ENCODE measurements around the gene POMT1.

POMT1 gene

DNA sequence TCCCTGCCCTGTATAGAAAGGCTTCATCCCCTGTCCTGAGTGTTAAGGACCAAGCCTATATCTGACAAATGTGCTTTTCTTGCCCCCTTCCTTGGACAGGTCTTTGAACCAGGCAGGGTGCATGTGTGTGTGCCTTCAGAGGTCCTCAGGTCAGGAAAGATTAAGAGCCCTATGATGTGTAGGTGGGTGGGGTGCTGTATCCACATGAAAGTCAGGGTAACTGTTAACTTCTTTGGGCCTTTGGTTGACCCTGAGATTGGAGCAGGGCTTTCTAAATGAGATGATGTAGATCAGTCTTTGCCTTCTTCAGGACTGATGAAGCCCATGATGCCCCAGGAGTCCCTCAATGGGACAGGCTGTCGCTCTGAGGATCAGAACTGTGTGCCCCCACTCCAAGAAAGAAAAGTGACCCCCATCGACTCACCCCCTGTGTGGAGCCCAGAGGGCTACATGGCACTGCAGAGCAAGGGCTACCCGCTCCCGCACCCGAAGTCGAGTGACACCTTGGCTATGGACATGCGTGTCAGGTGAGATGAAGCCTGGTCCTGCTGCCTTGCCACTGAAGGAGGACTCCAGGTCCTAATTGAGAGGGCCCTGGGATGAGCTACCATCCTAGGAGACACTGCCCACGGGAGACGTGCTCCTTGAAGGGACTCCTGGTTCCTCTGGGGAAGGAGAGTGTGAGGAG lies 29.4 kb upstream of the POMT1 start:
- H3K4me3 ChIP-seq (ENCODE audit: low read length), result no peak overlapping the region
- no peak for TF ChIP-seq ZNF274 (IDR thresholded peaks at IDR 0.05; ENCODE audit: low read depth, low read length)

DNA sequence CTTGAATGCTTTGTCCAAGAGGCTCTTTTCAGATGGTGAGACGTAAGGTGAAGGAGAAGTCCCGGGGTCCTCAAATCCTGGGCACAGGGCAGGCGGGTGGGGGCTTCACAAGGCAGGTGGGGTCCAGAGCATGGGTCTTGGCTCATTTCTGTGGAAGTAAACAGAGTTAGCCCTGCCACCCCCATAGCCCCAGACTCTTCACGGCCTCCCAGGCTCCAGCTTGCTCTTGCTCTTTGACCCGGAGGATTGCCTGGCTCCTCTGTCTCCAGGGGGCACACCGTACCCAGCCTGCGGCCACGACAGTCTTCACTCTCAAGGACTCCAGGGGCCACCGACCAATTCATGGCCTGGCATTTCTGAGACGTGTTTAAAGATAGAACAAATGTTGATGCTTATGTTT lies 28.8 kb upstream of the POMT1 start:
- no peak for TF ChIP-seq ZNF274 (IDR thresholded peaks at IDR 0.05; ENCODE audit: low read depth, low read length)
- H3K4me3 ChIP-seq (ENCODE audit: low read length), result no peak overlapping the region

DNA sequence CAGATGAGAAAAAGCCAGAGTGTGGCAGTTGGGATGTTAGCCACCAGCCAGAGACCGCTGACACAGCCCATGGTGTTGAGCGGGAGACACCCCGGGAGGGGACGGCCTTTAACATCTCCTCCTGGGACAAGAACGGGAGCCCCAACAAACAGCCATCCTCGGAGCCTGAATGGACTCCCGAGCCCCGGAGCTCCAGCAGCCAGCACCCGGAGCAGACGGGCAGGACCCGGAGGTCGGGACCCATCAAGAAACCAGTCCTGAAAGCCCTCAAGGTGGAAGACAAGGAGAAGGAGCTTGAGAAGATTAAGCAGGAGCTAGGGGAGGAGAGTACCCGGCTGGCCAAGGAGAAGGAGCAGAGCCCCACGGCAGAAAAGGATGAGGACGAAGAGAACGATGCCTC lies 28.0 kb upstream of the POMT1 start:
- no peak overlapping the region for H3K4me3 ChIP-seq (ENCODE audit: low read length)
- TF ChIP-seq ZNF274 (IDR thresholded peaks at IDR 0.05; ENCODE audit: low read depth, low read length), result no peak

DNA sequence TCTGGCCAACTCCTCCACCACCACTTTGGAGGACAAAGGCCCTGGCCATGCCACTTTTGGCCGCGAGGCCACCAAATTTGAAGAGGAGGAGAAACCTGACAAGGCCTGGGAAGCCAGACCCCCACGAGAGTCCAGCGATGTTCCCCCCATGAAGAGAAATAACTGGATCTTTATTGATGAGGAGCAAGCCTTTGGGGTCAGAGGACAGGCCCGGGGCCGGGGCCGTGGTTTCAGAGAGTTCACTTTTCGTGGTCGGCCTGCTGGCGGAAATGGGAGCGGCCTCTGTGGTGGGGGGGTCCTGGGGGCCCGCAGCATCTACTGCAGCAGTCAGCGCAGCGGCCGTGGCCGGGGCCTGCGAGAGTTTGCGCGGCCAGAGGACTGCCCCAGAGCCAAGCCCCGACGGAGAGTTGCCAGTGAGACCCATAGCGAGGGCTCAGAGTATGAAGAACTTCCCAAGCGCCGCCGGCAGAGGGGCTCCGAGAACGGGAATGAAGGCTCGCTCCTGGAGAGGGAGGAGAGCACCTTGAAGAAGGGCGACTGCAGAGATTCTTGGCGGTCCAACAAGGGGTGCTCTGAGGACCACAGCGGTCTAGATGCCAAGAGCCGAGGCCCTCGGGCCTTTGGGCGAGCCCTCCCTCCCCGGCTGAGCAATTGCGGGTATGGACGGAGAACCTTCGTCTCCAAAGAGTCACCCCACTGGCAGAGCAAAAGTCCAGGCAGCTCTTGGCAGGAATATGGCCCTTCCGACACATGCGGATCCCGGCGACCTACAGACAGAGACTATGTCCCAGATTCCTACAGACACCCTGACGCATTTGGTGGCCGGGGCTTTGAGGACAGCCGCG lies 27.4 kb upstream of the POMT1 start:
- no peak overlapping the region for H3K4me3 ChIP-seq (ENCODE audit: low read length)
- no peak for TF ChIP-seq ZNF274 (IDR thresholded peaks at IDR 0.05; ENCODE audit: low read depth, low read length)

DNA sequence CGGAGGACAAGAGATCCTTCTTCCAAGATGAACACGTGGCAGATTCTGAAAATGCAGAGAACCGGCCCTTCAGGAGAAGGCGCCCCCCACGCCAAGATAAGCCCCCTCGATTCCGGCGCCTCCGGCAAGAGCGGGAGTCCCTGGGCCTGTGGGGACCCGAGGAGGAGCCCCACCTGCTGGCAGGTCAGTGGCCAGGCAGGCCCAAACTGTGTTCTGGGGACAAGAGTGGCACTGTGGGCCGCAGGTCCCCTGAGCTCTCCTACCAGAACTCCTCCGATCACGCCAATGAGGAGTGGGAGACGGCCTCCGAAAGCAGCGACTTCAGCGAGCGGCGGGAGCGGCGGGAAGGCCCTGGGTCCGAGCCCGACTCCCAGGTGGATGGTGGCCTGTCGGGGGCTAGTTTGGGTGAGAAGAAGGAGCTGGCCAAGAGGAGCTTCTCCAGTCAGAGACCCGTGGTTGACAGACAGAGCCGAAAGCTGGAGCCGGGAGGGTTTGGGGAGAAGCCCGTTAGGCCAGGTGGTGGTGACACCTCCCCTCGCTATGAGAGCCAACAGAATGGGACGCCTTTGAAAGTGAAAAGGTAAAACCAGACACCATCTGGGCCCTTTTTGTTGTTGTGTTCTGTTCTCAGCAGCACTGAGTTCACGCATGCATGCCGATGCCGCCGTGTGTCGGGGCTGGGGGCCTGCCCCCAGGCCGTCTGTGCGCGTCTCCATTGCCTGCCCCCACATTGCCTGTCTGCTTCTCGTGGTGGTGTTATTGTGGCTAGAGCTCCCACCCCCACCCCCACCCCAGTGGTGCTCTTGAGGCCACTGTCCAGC lies 26.6 kb upstream of the POMT1 start:
- TF ChIP-seq ZNF274 (IDR thresholded peaks at IDR 0.05; ENCODE audit: low read depth, low read length), result no peak
- H3K4me3 ChIP-seq (ENCODE audit: low read length), result no peak overlapping the region

DNA sequence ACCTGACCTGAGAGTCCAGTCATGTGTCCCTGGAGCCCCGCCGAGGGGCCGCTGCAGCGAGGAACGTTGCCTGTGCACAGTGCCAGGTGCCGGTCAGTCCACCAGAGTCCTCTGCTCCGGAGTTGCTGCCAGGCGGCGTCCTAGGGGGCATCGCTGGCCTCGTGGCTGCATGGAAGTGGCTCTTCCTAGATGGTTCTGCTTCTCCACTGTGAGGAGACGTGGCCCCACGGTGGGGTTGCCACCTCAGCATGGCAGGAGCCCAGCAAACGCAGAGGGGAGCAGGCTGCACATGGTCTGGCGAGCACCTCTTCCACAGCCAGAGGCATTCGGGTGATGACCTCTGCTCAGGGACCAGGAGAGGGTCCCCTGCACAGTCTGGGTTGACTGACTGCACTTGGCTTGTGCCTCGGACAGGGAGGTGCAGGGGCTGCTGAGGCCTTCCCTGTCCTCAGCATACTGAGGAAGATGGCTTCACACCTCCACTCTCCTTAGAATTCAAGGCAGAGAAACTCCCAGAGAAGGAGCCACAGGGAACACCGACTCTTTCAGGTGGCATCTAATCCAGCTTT lies 25.9 kb upstream of the POMT1 start:
- no peak overlapping the region for H3K4me3 ChIP-seq (ENCODE audit: low read length)
- TF ChIP-seq ZNF274 (IDR thresholded peaks at IDR 0.05; ENCODE audit: low read depth, low read length), result no peak

DNA sequence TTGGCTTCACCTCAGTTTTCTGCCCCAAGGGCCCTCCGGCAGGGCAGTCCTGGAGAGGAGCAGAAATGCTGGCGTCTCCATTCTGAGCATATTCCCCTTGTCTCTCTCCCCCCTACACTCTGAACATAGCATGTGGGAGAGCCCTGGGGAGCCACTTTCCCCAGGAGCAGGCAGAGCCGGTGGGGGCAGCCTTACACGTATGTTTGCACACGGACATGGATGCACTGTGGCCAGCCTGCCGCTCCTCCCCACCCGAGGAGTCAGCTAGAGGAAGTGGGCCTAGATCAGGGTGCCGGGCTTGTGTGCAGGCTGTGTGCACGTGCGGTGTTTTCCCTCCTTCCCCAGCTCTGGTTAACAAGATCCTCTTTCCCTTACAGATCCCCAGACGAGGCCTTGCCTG lies 25.4 kb upstream of the POMT1 start:
- no peak for TF ChIP-seq ZNF274 (IDR thresholded peaks at IDR 0.05; ENCODE audit: low read depth, low read length)
- no peak overlapping the region for H3K4me3 ChIP-seq (ENCODE audit: low read length)

DNA sequence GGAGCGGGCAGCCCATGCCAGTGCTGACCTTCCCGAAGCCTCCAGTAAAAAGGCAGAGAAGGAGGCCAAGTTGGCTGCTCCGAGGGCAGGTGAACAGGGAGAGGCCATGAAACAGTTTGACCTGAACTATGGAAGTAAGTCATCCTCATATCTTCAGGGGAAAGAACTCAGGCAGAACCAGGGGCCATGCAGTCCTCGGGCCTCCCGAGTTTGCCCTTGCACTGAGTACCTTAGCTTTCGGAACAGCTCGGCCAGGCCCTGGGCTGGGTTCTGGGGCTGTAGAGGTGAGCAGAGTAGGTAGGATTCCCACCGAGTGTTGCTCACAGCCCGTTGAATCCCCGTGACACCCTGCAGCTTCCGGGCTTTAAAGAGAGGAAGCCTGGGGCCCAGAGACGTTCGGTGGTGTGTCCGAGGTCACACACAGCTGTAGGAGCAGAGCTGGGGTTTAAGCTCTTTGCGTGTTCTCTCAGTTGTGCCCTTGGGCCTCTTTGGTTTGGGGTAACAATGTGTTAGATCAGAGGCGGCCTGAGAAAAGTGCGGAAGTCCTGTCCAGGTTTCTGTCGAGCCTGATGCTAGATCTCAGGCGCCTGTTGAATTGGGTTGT lies 24.8 kb upstream of the POMT1 start:
- no peak for TF ChIP-seq ZNF274 (IDR thresholded peaks at IDR 0.05; ENCODE audit: low read depth, low read length)
- H3K4me3 ChIP-seq (ENCODE audit: low read length), result no peak overlapping the region

DNA sequence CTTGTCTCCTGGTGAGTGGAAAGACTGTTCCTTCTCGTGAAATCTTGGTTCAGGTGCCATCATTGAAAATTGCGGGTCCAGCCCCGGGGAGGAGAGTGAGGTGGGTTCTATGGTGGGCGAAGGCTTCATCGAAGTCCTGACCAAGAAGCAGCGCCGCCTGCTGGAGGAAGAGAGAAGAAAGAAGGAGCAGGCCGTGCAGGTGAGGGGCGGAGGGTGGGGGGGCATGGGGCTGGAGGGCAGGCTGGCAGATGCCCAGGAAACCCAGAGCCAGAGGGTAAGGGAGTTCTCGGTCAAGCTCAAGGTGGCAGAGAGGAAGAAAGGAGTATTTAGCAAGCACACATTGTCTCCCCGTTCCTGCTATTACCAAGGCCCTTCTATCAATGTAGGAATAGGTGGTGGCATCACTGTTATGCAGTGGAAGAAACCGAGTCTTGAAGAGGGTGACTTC lies 24.3 kb upstream of the POMT1 start:
- no peak for TF ChIP-seq ZNF274 (IDR thresholded peaks at IDR 0.05; ENCODE audit: low read depth, low read length)
- no peak overlapping the region for H3K4me3 ChIP-seq (ENCODE audit: low read length)

DNA sequence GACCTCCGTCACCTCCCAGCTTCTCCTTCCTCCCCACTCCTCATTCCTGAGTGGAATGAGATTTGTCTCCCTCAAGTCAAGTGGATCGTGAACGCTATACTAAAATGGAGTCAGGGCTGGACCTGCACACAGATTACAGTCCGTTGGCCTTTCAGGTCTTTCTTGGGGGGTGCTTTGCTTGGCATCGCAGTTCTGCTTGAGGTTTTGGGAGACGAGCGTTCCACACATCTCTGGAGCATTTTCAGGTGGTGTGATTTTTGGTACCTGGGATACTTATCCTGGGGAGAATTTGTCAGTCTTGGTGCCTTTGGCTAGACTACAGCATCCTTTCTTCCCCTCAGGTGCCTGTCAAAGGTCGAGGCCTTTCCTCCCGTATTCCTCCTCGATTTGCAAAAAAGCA lies 23.8 kb upstream of the POMT1 start:
- no peak overlapping the region for H3K4me3 ChIP-seq (ENCODE audit: low read length)
- TF ChIP-seq ZNF274 (IDR thresholded peaks at IDR 0.05; ENCODE audit: low read depth, low read length), result no peak

DNA sequence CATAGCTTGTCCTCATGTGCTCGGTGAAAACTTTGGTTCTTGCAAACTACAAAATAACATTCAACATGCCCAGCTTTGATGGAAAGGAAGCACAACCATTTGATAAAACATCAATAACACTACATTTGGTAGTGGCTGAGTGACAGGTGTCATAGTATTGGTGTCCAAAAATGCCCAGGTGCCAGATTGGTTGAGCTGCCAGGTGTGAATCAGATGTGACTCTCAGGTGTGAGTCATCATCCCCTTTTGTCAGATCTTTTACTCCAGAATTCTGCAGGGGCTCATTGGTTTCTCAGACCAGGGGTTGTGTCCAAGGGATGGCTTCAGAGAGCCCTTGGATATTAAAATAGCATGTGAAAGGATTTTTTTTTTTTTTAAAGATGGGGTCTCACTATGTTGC lies 22.5 kb upstream of the POMT1 start:
- no peak for TF ChIP-seq ZNF274 (IDR thresholded peaks at IDR 0.05; ENCODE audit: low read depth, low read length)
- no peak overlapping the region for H3K4me3 ChIP-seq (ENCODE audit: low read length)

DNA sequence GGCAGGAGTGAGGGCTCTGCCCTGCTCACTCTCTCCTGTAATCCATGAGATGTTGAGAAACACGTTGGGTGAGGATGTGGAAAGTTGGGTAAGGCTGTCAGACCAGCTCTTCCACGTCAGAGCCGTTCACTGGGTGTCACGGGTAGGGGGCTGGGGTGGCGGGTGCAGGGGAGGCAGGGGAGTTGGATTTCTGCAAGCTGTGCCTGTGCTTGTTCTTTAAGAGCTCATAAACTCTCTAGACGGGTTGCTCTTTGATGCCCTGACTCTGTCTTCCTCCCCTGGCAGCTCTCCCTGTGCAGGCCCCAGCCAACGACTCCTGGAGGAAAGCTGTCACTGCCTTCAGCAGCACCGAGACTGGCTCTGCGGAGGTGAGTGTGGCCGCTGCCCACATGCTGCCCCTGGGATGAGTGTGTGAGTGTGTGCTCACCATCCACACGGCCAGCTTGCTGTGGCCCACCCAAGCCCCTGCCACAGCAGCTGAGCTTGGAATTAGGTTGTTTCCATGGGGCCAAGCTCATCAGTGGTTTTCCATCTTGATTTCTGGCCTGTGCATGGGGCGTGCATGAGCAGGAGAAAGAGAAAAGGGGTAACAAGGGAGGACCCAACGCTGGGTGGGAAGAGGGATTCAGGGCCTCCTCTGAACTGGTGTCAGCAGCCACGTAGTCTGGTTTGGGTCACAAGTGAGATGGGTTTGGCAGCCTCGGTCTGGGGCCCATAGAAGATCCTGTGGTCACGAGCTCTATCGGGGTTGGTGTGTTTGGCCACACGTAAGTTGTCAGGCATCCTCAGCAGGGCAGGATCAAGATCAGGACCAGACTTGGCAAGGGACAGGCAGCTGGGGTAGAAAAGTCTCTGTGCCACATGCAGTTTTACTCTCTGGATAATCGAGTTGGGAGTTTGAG lies 21.0 kb upstream of the POMT1 start:
- no peak overlapping the region for H3K4me3 ChIP-seq (ENCODE audit: low read length)
- TF ChIP-seq ZNF274 (IDR thresholded peaks at IDR 0.05; ENCODE audit: low read depth, low read length), result no peak
